ENCODE results near the gene TARBP2. TPM values are rescaled to one million over a fixed set of nuclear protein-coding genes. Genes with fewer than 3 reads are reported as not detected.
A peak's percentile ranks its signal among the peaks of the same experiment; 100 is the strongest.
"Not testable (repeated sequence)": the region's sequence is repeated elsewhere in the genome, so short reads cannot be mapped to it uniquely, and the experiment has no call there.

Gene TARBP2
- total RNA-seq, 2 donors from 2014 or later = 23.4 to 45.7 TPM

DNA sequence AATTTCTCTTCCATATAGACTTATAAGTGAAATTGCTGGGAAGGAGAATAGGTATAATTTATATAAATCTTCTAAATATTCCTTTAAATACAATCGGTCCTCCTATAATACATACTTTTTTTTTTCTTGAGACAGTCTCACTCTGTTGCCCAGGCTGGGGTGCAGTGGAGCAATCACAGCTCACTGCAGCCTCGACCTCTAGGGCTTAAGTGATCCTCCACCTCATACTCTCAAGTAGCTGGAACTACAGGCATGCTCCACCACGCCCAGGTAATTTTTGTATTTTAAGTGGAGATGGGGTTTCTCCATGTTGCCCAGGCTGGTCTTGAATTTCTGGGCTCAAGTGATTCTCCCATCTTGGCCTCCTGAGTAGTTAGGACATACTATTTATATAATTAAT lies 35.9 kb downstream of the TARBP2 start:
- Histone ChIP-seq H3K27ac (no peak overlapping the region), H3K36me3 (peaks cover 0 to 6% of the 10 kb centered on the region in 2 donors), H3K4me1 (replicated peaks) (peaks cover 7% of the 10 kb centered on the region), H3K27me3 (replicated peaks; ENCODE audit: insufficient read depth) (no peaks in the 10 kb centered on the region), H3K4me3 (no peak overlapping the region), H3K9me3 (no peaks in the 10 kb centered on the region)
- 92% methylated on average over 3 of the region's 3 CpGs for WGBS
- DNase-seq (ENCODE audit: low spot score) = no peak
- no peak for TF ChIP-seq POLR2A (IDR thresholded peaks at IDR 0.05)
- TF ChIP-seq POLR2AphosphoS5 (IDR thresholded peaks at IDR 0.05) = no peak
- TF ChIP-seq, protein P1, sequence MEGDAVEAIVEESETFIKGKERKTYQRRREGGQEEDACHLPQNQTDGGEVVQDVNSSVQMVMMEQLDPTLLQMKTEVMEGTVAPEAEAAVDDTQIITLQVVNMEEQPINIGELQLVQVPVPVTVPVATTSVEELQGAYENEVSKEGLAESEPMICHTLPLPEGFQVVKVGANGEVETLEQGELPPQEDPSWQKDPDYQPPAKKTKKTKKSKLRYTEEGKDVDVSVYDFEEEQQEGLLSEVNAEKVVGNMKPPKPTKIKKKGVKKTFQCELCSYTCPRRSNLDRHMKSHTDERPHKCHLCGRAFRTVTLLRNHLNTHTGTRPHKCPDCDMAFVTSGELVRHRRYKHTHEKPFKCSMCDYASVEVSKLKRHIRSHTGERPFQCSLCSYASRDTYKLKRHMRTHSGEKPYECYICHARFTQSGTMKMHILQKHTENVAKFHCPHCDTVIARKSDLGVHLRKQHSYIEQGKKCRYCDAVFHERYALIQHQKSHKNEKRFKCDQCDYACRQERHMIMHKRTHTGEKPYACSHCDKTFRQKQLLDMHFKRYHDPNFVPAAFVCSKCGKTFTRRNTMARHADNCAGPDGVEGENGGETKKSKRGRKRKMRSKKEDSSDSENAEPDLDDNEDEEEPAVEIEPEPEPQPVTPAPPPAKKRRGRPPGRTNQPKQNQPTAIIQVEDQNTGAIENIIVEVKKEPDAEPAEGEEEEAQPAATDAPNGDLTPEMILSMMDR (IDR thresholded peaks at IDR 0.05) = no peak
- intact Hi-C loops (cut with DNase I) = no loop called here

DNA sequence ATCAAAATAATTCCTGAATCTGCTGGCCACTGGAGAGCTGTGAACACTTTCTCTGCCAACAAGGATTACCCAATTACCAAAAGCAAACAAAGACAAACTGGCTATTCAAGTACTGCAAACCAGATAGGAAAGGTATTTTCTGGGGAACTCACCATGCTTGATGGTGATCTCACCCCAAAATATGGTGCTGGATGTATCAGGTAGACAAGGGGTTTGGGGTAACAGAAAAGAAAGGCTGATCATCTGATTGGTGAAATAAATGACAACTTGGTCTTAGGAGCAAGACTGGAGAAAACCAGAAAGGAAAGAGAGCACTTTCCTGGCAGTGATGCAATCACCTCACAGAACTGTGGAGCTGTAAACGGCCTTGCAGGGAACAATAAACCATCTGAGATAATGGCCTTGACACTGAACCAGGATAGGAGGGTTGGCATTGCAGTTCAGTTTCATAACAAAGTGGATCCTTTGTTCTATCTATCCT lies 37.2 kb downstream of the TARBP2 start:
- intact Hi-C loops (cut with DNase I) = no loop called here
- H3K27ac ChIP-seq = peak overlapping the region; percentile 65 to 82
- DNase-seq (ENCODE audit: low spot score) = peak; percentile 83
- H3K27me3 ChIP-seq (replicated peaks; ENCODE audit: insufficient read depth) = no peaks in the 10 kb centered on the region
- H3K4me1 ChIP-seq (replicated peaks) = peaks cover 7% of the 10 kb centered on the region
- no peak overlapping the region for H3K4me3 ChIP-seq
- H3K9me3 ChIP-seq = no peaks in the 10 kb centered on the region
- WGBS = 13% methylated on average over 1 of the region's 1 CpG
- peaks cover 0 to 3% of the 10 kb centered on the region in 2 donors for H3K36me3 ChIP-seq
- TF ChIP-seq POLR2AphosphoS5 (IDR thresholded peaks at IDR 0.05) (peak; percentile 91), POLR2A (IDR thresholded peaks at IDR 0.05) (no peak)

DNA sequence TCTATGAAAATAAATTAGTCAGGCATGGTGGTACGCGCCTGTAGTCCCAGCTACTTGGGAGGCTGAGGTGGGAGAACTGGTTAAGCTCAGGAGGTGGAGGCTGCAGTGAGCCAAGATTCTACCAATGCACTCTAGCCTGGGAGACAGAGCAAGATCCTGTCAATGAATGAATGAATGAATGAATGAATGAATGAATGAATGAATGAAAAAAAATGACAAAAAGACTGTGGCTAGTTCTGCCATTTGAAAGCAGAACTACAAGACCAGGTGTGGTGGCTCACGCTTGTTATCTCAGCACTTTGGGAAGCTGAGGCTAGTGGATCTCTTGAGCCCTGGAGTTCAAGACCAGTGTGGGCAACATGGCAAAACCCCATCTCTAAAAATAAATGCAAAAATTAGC lies 38.4 kb downstream of the TARBP2 start:
- no peaks in the 10 kb centered on the region for H3K27me3 ChIP-seq (replicated peaks; ENCODE audit: insufficient read depth)
- WGBS = 95% methylated on average over 3 of the region's 3 CpGs
- peak overlapping the region; percentile 65 to 82 for H3K27ac ChIP-seq
- TF ChIP-seq, protein P1 (IDR thresholded peaks at IDR 0.05) = no peak
- TF ChIP-seq POLR2AphosphoS5 (IDR thresholded peaks at IDR 0.05) = no peak
- no peak for TF ChIP-seq POLR2A (IDR thresholded peaks at IDR 0.05)
- no peak for DNase-seq (ENCODE audit: low spot score)
- no peak overlapping the region for H3K4me3 ChIP-seq
- intact Hi-C loops (cut with DNase I) = no loop called here
- no peaks in the 10 kb centered on the region for H3K9me3 ChIP-seq
- H3K4me1 ChIP-seq (replicated peaks) = peaks cover 11% of the 10 kb centered on the region
- peaks cover 0 to 3% of the 10 kb centered on the region in 2 donors for H3K36me3 ChIP-seq

DNA sequence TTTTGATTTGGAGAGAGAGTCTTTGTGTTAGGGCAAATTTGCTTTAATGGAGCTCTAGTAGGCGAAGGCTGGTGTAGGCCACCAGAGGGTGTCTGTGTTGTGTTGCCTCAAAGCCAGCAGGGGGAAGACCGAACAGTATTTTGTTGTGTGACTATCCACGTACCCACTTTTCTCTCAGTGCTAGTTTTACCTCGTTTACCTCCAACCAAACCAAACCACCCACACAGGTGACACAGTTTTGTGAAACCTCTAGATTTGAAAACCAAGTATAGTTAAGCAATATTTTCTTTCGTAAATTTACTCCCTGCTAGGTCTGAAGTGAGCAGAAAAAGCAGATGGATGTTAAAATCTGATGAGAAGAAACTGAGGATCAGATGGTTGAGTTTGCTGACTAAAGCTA lies 42.5 kb downstream of the TARBP2 start:
- Histone ChIP-seq H3K36me3 (no peaks in the 10 kb centered on the region), H3K4me1 (replicated peaks) (peaks cover 4% of the 10 kb centered on the region), H3K27me3 (replicated peaks; ENCODE audit: insufficient read depth) (no peaks in the 10 kb centered on the region), H3K4me3 (no peak overlapping the region), H3K27ac (peak overlapping the region; percentile 32 to 72), H3K9me3 (no peaks in the 10 kb centered on the region)
- TF ChIP-seq POLR2A (IDR thresholded peaks at IDR 0.05) = no peak
- TF ChIP-seq POLR2AphosphoS5 (IDR thresholded peaks at IDR 0.05) = peak; percentile 69
- TF ChIP-seq, protein P1 (IDR thresholded peaks at IDR 0.05) = peak; percentile 79 to 98 (median 91)
- intact Hi-C loops (cut with DNase I) = loop anchor here (2.0 to 10.0 kb wide), 3 partner anchors 81 to 199 kb away; partner anchors contain the start of gene ATF7
- peak; percentile 71 for DNase-seq (ENCODE audit: low spot score)
- 14% methylated on average over 5 of the region's 5 CpGs for WGBS

DNA sequence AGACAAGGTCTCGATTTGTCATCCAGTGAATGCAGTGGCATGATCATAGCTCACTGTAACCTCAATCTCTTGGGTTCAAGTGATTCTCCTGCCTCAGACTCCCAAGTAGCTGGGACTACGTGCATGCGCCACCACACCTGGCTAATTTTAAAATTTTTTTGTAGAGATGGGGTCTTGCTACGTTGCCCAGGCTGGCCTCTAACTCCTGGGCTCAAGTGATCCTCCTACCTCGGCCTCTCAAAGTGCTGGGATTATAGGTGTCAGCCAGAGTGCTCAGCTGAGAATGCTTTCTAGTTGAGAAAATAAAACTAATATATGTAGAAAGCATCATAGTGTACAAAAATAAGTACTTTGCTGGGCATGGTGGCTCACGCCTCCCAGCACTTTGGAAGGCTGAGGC lies 47.3 kb downstream of the TARBP2 start:
- H3K9me3 ChIP-seq; DNase-seq (ENCODE audit: low spot score); H3K4me3 ChIP-seq; H3K27me3 ChIP-seq (replicated peaks; ENCODE audit: insufficient read depth); H3K4me1 ChIP-seq (replicated peaks); H3K36me3 ChIP-seq; H3K27ac ChIP-seq: not testable (repeated sequence)
- 98% methylated on average over 6 of the region's 6 CpGs for WGBS
- intact Hi-C loops (cut with DNase I) = loop anchor here (10.0 kb wide), 1 partner anchor 76 kb away; the partner anchor contains the start of gene ATF7

DNA sequence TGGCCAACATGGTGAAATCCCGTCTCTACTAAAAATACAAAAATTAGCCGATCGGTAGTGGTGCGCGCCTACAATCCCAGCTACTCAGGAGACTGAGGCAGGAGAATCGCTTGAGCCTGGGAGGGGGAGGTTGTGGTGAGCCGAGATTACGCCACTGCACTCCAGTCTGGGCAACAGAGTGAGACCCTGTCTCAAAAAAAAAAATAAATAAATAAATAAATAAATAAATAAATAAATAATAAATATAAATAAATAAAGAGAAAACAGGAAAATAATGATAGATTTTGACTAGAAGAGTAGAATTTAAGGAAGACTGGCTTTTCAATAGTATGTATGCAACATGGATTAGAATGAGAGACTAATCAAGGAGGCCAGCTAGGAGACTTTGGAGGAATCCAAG lies 49.0 kb downstream of the TARBP2 start:
- DNase-seq (ENCODE audit: low spot score); H3K4me3 ChIP-seq; H3K27me3 ChIP-seq (replicated peaks; ENCODE audit: insufficient read depth); H3K36me3 ChIP-seq; H3K9me3 ChIP-seq; intact Hi-C loops (cut with DNase I); H3K27ac ChIP-seq; H3K4me1 ChIP-seq (replicated peaks): not testable (repeated sequence)
- WGBS = over 99% methylated on average over 8 of the region's 8 CpGs
